GM21825 (cell line): ENCODE data around the gene THOC6.
A peak's percentile ranks its signal among the peaks of the same experiment; 100 is the strongest.

ENCODE experiments used
- ATAC-seq: cut with Tn5 transposase; IDR thresholded peaks from one replicate; pipeline ENCODE4 v1.9.1; 2021; ENCODE audit warnings: mild to moderate bottlenecking, moderate library complexity; ENCODE audit not compliant: unreplicated experiment

Gene THOC6

GRCh38 chr16:3023669-3024478 lies at the start of gene THOC6, which contains the start of gene HCFC1R1:
TSS of gene THOC6 (plus strand) at chr16:3024035. CDS start at chr16:3024327, 292 bp downstream.
TSS of gene HCFC1R1 (minus strand) at chr16:3023942. CDS start at chr16:3023941, 1 bp downstream.
- ATAC-seq = peak; percentile 56

- no peak for ATAC-seq
Measured at GRCh38 chr16:2974319-2975056, 49.3 kb upstream of the THOC6 start.

- no peak for ATAC-seq
Measured at GRCh38 chr16:2975161-2975795, 48.6 kb upstream of the THOC6 start.

- no peak for ATAC-seq
Measured at GRCh38 chr16:2976201-2976600, 47.6 kb upstream of the THOC6 start.

GRCh38 chr16:2976673-2977072 lies 47.2 kb upstream of the THOC6 start:
- no peak for ATAC-seq

GRCh38 chr16:2977440-2977839 lies 46.4 kb upstream of the THOC6 start:
- ATAC-seq = no peak

GRCh38 chr16:2979669-2980226 lies 44.1 kb upstream of the THOC6 start:
- ATAC-seq = peak; percentile 2

GRCh38 chr16:2980227-2981176 lies 43.3 kb upstream of the THOC6 start, which contains the start of gene PKMYT1:
TSS of gene PKMYT1 (minus strand) at chr16:2980446. CDS start at chr16:2979657, 789 bp downstream.
- ATAC-seq = peak; percentile 70

- no peak for ATAC-seq
Measured at GRCh38 chr16:2981177-2981898, 42.5 kb upstream of the THOC6 start.

GRCh38 chr16:2981899-2982250 lies 42.0 kb upstream of the THOC6 start:
- ATAC-seq = no peak

- ATAC-seq = no peak
Measured at GRCh38 chr16:2982402-2982801, 41.4 kb upstream of the THOC6 start.

GRCh38 chr16:2983706-2984136 lies 40.1 kb upstream of the THOC6 start:
- ATAC-seq = no peak

- ATAC-seq = no peak
Measured at GRCh38 chr16:2985462-2985861, 38.4 kb upstream of the THOC6 start.

GRCh38 chr16:2985893-2986355 lies 37.9 kb upstream of the THOC6 start:
- no peak for ATAC-seq

- ATAC-seq = no peak
Measured at GRCh38 chr16:2986623-2987188, 37.1 kb upstream of the THOC6 start.

GRCh38 chr16:2987286-2987685 lies 36.5 kb upstream of the THOC6 start:
- ATAC-seq = no peak

- ATAC-seq = no peak
Measured at GRCh38 chr16:2987833-2988232, 36.0 kb upstream of the THOC6 start.

GRCh38 chr16:2988590-2989099 lies 35.2 kb upstream of the THOC6 start:
- ATAC-seq = no peak

GRCh38 chr16:2990891-2991290 lies 32.9 kb upstream of the THOC6 start:
- ATAC-seq = no peak
